Measurements from ENCODE around the gene SPATA4. TPM values are rescaled to one million over a fixed set of nuclear protein-coding genes. Genes with fewer than 3 reads are reported as not detected.

The SPATA4 gene
- total and polyA plus RNA-seq, 9 of the 15 experiments (the other 6 are each of a cell fraction or from before 2014, with no cell fraction given) = not detected

DNA sequence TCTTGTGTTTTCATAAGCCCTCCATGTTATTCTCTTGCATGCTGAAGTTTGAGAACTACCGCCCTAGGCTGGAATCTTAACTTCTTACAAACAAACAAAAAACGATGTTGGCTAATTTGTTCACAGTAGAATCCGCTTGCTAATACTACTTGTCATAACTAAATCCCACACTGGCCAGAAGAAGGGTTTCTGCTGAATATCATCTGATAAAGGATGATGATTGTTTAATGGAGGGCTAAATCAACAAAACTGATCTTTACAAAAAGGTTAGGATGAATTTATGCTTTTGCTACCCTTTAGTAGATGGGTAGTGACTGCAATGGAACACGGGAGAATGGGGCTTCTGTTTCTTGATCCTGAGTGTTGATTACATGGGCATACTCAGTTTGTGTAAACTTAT is 42.3 kb downstream of the SPATA4 start:
- WGBS (ENCODE audit: insufficient coverage, low coverage, missing lambda C conversion rate) = 0% methylated on average over 4 of the region's 4 CpGs

More for the DNA sequence above, 42.3 kb downstream of the SPATA4 start:
- no peaks in the 10 kb centered on the region for H3K79me2 ChIP-seq (ENCODE audit: control insufficient read depth, insufficient read depth, low read length)
- no peaks in the 10 kb centered on the region for H4K20me1 ChIP-seq (replicated peaks; ENCODE audit: control insufficient read depth, insufficient read depth, low read length)
- H3K9ac ChIP-seq (ENCODE audit: insufficient read depth in 1 of 2, low read depth in 2 of 2, low read length in 2 of 2) = no peak overlapping the region
- H3K9me1 ChIP-seq (ENCODE audit: control insufficient read depth, insufficient read depth, low read length) = no peaks in the 10 kb centered on the region
- no peaks in the 10 kb centered on the region for H3K9me3 ChIP-seq (replicated peaks; ENCODE audit: control insufficient read depth, insufficient read depth, low read depth, low read length)
- intact Hi-C loops (cut with micrococcal nuclease) (no loop called here), in situ Hi-C loops (cut with MboI) (no loop called here)
- TF ChIP-seq EZH2 (IDR thresholded peaks at IDR 0.05; ENCODE audit: borderline replicate concordance, low read depth, low read length) = no peak
- TF ChIP-seq ZKSCAN3 (CRISPR knock-in tag; IDR thresholded peaks at IDR 0.05) = no peak
- no peak for TF ChIP-seq PRDM10 (IDR thresholded peaks at IDR 0.05; ENCODE audit: partially characterized antibody)
- no peak for TF ChIP-seq ZFP36 (IDR thresholded peaks at IDR 0.05; ENCODE audit: low read depth, low read length, partially characterized antibody)
- TF ChIP-seq IRF2 (CRISPR knock-in tag; IDR thresholded peaks at IDR 0.05) = no peak
- TF ChIP-seq, protein P1, sequence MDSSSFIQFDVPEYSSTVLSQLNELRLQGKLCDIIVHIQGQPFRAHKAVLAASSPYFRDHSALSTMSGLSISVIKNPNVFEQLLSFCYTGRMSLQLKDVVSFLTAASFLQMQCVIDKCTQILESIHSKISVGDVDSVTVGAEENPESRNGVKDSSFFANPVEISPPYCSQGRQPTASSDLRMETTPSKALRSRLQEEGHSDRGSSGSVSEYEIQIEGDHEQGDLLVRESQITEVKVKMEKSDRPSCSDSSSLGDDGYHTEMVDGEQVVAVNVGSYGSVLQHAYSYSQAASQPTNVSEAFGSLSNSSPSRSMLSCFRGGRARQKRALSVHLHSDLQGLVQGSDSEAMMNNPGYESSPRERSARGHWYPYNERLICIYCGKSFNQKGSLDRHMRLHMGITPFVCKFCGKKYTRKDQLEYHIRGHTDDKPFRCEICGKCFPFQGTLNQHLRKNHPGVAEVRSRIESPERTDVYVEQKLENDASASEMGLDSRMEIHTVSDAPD (CRISPR knock-in tag; IDR thresholded peaks at IDR 0.05) = no peak
- TF ChIP-seq, protein P2, sequence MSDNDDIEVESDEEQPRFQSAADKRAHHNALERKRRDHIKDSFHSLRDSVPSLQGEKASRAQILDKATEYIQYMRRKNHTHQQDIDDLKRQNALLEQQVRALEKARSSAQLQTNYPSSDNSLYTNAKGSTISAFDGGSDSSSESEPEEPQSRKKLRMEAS (CRISPR knock-in tag; IDR thresholded peaks at IDR 0.05) = no peak
- TF ChIP-seq GTF2E2 (tag; IDR thresholded peaks at IDR 0.05) = no peak
- no peak for TF ChIP-seq PCBP1 (IDR thresholded peaks at IDR 0.05; ENCODE audit: low read depth, low read length, poor library complexity, severe bottlenecking)
- TF ChIP-seq ZC3H11A (IDR thresholded peaks at IDR 0.05; ENCODE audit: low read depth, low read length) = no peak
- no peak for TF ChIP-seq SMAD3 (CRISPR knock-in tag; conservative IDR thresholded peaks at IDR 0.05)
- no peak for TF ChIP-seq UBTF (IDR thresholded peaks at IDR 0.05; ENCODE audit: borderline replicate concordance in 1 of 2, low read depth in 2 of 2, low read length in 2 of 2)
- H3K4me3 ChIP-seq = no peak overlapping the region
- BruUV-seq (replicated peaks) = no TSS peak
- POLR2A ChIA-PET = no interaction called here
- no peaks in the 10 kb centered on the region for H3K4me1 ChIP-seq (replicated peaks in 1 of 2; ENCODE audit: control insufficient read depth in 2 of 2, insufficient read depth in 2 of 2, low read length in 2 of 2)
- FAIRE-seq = no peak
- no peak overlapping the region for H3K27ac ChIP-seq (ENCODE audit: extremely low read depth, low read depth, low read length)
- H3K36me3 ChIP-seq (ENCODE audit: control insufficient read depth, insufficient read depth, low read length) = no peaks in the 10 kb centered on the region
- H3K4me2 ChIP-seq (ENCODE audit: insufficient read depth, low read length) = no peak overlapping the region
- CTCF ChIA-PET (ENCODE audit: low intra/inter-chr PET ratio) = no interaction called here
- no peak for DNase-seq (ENCODE audit: extremely low read depth in 1 of 4, low spot score in 3 of 4)
- no peaks in the 10 kb centered on the region for H3K27me3 ChIP-seq (ENCODE audit: control insufficient read depth in 2 of 2, insufficient read depth in 2 of 2, low read length in 2 of 2)
- no peak for ATAC-seq
- H2AFZ ChIP-seq (ENCODE audit: low read depth, low read length) = no peak overlapping the region

Measured in K562 (cell line).